Hematopoietic multipotent progenitor cell (in vitro differentiated cells): ENCODE results near the gene SLC12A4. TPM values are rescaled to one million over a fixed set of nuclear protein-coding genes. Genes with fewer than 3 reads are reported as not detected.
A peak's percentile ranks its signal among the peaks of the same experiment; 100 is the strongest.
"Not testable (repeated sequence)": the region's sequence is repeated elsewhere in the genome, so short reads cannot be mapped to it uniquely, and the experiment has no call there.

Source experiments
- DNase-seq, 3 donors: peaks; one replicate each; pipeline ENCODE4 v3.0.0-alpha.2; 2011 to 2015; ENCODE audit warnings: low read depth in 2 of 3, low spot score in 2 of 3
- total RNA-seq: library from RNA; depleted of rRNA; stranded (reverse); fragments of >200 nt; gene quantifications from one replicate; pipeline ENCODE4 v1.2.3, GENCODE V29; 2012

The SLC12A4 gene
- total RNA-seq, result 28.0 TPM

DNA sequence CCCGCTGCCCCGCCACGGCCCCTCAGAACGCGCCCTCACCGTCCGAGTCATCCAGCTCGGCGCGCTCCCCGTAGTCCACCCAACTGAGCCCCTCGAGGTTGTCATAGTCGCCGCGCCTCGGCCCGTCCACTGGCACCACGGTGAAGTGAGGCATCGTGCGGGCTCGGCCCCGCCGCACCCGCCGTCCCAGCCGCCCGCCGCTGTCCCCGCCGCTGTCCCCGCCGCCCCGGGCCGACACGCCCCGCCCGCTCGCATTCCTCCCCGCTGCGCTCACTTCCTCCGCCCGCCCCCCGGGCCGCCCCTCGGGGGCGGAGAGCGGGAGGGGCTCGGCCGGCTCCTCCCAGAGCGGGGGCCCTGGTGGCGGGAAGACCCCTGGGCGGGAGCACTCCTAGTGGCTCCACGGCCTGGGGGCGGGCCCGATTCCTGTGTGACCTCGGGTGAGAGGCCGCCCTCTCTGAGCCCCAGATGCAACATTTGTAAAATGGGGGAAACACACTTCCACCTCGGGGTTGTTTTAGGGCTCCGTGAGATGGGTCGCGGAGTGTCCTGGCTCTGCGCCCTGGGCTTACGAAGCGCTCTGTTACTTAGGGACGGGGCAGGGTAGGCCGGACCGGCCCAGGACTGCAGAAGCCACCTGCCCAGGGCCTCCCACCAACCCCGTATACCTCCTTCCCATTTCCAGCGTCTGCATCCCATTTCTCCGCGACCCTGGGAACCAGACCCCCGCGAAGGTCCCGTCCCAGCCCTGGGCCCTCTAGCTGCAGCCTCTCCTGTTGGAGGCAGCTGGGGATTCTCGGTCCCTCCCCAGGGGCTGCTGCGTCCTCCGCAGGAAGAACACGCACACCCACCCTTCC lies at the start of gene SLC12A4:
SLC12A4 (minus strand) TSS at position 238 of the 854 bp plus-strand sequence; CDS start at position 154, 84 bp downstream.
- peak; percentile 58 to 90 (median 83) for DNase-seq

DNA sequence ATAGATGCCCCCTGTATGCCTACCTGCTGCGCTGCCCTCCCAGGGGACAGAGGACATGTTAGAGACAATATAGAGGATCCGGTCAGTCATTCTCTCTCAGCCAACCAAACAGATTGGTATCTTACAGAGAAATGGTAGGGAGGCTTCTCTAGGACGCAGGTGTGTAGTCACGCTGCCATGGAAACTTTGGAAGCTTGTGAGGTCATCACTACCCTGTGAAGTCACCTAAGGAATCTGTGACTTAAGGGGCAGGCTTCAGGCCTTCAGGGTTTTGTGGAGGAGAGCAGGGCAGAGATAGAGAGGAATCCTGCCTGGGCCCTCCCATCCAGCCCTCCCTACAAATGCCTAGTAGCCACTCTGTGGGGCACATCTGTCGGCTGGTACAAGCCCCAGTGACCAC lies 47.2 kb upstream of the SLC12A4 start, which contains the start of gene DPEP2NB:
DPEP2NB (minus strand) TSS at position 231 of the 400 bp plus-strand sequence; CDS start at position 90, 141 bp downstream.
- DNase-seq, result no peak

DNA sequence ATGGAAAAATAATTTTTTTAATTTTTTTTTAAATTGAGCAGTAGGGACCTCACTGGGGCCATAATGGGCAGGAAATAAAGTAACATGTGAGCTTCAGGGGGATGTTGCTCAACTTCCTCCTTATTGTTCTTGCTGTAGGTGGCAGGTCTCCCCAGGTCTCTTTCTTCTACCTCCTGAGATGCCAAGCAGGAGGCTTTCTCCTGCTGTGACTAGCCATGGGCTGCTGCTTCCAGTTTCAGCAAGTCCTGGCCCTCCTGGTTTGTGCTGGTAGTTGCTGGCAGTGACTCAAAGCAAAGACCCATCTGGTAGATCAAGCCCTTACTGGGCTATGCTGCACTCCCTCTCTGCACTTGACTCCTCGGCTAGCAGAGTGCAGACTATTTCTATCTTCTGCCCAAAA lies 45.0 kb upstream of the SLC12A4 start:
- DNase-seq, result peak in 1 of 3 donors; percentile 69

DNA sequence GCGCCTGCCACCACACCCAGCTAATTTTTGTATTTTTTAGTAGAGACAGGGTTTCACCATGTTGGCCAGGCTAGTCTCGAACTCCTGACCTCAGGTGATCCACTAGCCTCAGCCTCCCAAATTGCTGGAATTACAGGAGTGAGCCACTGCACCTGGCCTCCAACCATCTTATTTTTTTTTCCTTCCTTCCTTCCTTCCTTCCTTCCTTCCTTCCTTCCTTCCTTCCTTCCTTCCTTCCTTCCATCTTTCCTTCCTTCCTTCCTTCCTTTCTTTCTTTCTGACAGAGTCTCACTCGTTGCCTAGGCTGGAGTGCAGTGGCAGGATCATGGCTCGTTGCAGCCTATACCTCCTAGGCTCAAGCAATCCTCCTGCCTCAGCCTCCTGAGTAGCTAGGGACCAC lies 41.4 kb upstream of the SLC12A4 start:
- DNase-seq, result not testable (repeated sequence)

DNA sequence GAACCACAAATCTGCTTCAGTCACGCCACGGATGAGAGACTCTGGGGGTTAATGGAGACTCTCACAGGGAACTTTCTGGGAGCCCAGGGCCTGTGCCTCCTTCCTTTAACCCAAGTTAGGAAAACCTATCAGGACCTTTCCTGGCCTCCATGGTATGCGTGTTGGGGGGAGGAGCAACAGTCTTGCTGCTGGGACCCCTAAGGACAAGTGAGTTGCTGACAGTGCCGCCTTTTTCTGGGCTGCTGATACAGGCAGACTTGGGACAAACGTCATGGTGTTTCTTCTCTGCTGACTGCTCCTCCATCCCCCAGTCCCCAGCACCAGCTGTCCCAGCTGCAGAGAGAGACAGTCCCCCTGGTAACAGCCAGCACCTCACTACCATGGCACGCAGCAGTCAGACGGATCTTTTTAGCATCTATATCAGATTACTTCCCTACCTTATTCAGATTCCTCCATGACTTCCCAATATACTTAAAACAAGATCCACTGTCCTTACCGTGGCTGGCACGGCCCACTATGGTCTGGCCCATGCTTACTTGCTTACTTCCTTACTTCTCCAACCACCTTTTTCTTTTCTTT lies 40.8 kb upstream of the SLC12A4 start:
- no peak for DNase-seq

DNA sequence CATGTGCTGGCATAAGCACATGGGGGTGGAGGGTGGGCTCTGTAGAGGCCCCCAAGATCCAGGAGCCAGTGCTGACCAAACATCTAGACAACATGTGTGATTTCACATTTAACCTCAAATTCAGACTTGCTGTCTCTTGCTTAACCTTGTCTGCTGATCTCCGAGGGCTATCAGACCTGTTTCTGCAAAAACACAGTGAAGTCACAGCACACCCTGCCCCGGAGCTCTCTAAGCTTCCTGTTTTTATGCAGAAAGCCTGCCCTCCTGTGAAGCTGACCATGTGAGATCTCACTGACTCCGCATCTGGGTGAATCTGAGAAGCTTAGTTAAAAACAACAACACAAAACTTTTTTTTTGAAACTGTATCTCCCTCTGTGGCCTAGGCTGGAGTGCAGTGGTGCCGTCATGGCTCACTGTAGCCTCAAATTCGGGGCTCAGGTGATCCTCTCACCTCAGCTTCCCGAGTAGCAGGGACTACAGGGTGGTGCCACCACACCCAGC lies 37.4 kb upstream of the SLC12A4 start:
- DNase-seq, result peak in 2 of 3 donors; percentile 66 to 79

DNA sequence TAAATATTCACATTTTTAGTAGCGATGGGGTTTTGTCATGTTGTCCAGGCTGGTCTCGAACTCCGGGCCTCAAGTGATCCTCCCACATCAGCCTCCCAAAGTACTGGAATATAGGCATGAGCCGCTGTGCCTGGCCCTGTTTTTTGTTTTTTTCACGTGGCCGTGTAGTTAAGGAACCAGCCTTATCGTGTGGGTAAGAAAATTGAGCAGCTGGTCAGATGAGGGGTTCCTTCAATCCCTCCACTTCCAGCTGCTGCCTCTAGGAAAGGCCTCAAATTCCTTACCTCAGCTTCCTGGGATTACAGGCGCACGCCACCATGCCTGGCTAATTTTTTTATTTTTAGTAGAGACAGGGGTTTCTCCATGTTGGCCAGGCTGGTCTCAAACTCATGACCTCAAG lies 36.8 kb upstream of the SLC12A4 start:
- no peak for DNase-seq

DNA sequence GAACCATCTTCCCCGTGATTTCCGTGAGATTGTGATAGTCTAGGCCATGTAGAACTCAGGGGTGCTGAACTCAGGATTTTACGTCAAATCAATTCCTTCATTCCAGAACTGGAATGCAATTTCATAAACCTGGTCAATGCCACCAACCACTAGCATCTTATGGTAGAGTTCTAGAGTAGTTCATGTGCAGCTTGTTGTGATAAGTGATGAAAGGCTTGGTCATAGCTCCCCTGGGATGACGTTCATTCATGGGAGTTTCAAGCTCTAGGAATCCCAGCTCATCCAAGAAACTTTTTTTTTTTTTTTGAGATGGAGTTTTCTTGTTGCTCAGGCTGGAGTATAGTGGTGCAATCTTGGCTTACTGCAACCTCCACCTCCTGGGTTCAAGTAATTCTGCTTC lies 34.6 kb upstream of the SLC12A4 start:
- no peak for DNase-seq

DNA sequence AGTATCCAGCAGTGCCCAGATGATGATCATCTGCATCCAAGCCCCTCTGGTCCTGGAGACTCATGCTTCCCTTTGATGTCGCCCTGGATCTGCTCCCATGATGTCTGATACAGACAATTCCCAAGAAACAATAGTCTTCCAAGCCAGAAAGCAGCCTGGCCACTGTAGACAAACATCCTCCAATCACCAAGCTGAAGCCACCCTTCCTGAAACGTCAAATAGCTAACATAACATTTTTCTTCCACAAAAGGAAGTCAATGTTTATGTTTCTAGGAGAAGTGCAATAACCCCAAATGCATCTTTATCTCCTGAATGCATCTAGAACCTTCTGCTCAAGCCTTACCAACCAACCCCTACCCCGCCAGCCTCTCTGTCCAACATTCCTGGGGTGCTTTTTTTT lies 32.0 kb upstream of the SLC12A4 start:
- no peak for DNase-seq

DNA sequence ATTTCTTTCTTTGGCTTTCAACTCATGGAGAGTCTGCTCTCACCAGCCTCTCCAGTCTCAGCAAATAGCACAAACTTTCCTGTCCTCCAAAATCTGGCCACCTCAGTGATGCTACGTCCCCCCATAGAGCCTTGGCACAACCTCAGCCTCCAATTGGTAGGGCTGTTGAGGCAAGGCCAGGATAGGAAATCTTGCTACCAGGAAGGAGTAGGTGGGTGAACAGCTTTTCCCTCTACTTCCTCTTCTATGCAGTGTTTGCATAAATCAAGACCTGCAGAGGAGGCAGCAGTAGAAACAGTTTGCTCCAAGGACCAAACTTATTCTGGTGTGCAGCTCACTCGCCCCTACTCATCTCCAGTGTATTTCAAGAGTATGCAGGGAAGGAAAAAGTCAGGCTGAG lies 31.5 kb upstream of the SLC12A4 start:
- DNase-seq, result no peak

DNA sequence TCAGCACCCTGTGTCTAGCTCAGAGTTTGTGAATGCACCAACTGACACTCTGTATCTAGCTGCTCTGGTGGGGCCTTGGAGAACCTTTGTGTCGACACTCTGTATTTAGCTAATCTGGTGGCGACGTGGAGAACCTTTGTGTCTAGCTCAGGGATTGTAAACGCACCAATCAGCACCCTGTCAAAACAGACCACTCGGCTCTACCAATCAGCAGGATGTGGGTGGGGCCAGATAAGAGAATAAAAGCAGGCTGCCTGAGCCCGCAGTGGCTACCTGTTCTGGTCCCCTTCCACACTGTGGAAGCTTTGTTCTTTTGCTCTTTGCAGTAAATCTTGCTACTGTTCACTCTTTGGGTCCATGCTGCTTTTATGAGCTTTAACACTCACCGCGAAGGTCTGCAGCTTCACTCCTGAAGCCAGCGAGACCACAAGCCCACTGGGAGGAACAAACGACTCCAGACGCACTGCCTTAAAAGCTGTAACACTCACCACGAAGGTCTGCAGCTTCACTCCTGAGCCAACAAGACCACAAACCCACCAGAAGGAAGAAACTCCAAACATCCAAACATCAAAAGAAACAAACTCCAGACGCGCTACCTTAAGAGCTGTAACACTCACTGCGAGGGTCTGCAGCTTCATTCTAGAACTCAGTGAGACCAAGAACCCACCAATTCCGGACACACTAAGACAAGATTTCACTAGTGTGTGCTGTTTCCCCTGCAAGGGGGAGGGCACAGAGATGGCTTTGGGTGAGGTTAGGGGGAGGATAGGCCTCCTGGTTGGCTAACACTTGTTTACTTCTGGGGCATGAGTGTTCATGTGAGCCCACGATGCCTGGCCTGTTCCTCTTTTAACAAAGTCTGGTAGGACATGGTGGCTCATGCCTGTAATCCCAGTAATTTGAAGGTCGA lies 30.6 kb upstream of the SLC12A4 start, which contains the start of gene DPEP2:
DPEP2 (minus strand) TSS at position 706 of the 910 bp plus-strand sequence. CDS start 6,272 bp downstream, outside the sequence.
- peak in 2 of 3 donors; percentile 61 to 73 for DNase-seq

DNA sequence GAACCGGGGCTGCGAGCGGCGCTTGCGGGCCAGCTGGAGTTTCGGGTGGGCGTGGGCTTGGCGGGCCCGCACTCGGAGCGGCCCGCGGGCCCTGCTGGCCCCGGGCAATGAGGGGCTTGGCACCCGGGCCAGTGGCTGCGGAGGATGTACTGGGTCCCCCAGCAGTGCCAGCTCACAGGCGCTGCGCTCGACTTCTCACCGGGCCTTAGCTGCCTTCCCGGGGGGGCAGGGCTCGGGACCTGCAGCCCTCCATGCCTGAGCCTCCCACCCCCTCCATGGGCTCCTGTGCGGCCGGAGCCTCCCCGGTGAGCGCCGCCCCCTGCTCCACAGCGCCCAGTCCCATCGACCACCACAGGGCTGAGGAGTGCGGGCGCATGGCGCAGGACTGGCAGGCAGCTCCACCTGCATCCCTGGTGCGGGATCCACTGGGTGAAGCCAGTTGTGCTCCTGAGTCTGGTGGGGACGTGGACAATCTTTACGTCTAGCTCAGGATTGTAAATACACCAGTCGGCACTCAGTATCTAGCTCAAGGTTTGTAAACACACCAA lies 29.9 kb upstream of the SLC12A4 start:
- DNase-seq, result not testable (repeated sequence)

DNA sequence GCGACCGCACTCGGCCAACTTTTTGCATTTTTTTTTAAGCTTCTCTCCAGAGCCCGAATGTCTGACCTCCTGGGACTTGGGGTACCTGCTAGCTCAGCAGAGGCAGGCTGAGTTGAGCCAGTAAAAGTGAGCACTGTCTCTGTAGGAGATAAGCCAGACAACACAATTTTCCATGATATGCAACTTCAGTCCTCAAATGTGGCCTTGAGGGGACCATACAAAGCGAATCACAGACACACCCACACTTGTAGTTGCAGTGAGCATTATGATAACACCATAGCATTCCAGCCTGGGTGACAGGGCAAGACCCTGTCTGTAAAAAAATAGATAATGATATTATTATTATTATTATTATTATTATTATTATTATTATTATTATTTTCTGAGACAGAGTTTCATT lies 28.2 kb upstream of the SLC12A4 start:
- DNase-seq, result no peak

DNA sequence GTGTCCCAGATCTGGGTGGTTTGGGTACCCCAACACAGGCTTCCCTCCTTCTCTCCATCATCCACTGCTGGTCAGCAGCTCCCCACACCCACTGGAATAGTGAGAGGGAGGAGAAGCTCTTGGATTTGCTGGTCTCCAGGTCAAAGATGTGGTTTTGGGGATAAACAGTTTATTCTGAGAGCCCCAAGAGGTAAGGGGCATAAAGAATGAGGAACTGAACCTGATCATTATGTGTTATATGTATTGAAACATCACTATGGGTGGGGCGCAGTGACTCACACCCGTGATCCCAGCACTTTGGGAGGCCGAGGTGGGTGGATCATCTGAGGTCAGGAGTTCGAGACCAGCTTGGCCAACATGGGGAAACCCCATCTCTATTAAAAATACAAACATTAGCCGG lies 27.0 kb upstream of the SLC12A4 start:
- no peak for DNase-seq

DNA sequence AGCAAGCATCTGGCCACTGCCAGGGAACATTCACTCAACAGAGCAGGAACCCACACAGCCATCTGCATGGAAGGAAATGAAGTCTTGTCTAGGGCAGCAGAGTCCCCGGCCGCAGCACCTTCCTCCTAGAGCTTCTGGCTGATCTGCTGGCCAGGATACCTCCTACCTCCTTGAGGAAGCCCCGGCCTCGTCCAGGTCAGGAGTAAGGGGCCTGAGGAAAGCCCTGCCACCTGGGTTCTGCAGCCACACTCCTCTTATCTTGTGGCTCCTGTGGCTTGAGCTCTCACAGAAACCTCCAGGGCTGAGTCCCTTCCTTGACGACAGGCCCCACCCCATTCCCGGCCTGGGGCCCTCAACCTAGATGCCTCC lies 25.6 kb upstream of the SLC12A4 start:
- peak in 1 of 3 donors; percentile 51 for DNase-seq

DNA sequence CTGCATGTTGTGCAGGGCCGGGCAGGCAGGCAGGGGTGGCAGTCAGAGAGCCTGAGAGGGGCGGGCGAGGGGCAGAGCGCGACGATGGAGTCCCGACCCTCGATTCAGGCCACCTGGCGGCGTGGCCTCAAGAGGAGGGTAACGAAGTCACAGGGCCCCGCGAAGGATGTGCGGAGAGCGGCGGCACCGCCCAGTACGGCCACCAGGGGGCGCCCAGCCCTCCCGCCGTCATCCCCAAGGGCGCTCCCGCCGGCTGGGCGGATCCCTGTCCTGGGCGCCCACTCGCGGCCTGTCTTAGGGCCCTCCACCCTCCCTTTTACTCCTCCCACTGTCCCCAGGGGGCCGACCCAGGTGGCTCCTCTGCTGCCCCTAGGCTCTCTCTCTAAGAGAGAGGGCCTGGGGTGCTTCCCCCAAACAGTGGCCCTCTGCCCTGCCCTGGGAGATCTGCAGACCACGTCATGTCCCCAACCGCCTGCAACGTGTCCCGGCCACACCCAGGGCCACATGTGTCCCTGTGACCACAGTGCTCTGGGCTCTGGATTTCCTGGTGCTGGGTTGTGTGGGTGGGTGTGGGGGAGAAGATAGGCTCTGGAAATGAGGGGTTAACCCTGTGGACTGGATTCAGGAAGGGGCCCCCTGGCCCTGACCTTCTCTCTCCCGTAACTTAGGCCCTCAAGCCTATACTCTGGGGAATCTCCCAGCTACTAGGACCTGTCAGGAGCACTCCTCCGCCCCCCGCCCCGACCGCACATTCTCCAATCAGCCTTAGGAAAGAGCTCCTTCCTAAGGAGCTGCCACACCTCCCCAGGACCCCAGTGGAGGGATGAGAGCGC lies 25.0 kb upstream of the SLC12A4 start:
- DNase-seq, result peak; percentile 74 to 88 (median 85)

DNA sequence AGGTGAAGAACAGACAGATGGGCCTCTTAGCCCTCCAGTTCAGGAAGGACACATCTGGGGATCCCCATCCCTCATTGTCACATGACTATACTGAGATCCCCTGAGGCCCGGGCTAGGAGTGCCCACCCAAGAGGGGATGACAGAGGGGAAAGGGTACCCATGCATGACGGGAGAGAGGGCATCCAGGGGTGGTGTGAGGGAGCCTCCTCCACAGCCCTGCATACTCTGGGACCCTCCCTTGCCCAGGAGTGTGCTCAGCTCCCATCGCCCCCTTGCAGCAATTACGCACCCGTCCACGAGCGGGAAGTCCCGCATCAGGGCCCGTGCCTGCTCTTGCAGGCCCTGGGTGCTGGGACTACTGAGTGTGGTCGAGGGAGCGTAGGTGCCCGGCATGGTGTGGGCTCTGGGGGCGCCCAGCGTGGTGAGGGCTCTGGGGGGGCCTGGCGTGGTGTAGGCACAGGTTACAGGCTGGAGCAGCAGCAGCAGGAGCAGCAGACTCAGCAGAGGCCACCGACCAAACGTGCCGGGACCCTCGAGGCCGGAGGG lies 24.3 kb upstream of the SLC12A4 start:
- DNase-seq, result no peak

DNA sequence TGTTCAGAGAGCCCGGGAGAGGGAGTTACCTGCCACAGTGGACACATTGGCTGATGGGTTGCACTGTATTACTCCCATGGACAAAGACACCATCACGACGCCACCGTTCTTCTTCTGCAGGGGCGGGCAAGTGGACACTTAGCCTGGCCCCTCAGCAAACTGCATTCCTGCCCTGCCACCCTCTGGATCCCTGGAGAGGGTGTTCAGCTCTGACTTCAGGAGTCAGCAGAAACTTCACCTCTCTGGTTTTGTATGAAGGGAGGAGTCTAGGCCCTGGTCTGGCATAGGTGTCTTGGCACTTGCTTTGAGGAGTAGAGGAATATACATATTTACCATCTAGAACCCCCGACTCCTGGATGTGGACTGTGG lies 21.6 kb upstream of the SLC12A4 start:
- DNase-seq, result no peak

DNA sequence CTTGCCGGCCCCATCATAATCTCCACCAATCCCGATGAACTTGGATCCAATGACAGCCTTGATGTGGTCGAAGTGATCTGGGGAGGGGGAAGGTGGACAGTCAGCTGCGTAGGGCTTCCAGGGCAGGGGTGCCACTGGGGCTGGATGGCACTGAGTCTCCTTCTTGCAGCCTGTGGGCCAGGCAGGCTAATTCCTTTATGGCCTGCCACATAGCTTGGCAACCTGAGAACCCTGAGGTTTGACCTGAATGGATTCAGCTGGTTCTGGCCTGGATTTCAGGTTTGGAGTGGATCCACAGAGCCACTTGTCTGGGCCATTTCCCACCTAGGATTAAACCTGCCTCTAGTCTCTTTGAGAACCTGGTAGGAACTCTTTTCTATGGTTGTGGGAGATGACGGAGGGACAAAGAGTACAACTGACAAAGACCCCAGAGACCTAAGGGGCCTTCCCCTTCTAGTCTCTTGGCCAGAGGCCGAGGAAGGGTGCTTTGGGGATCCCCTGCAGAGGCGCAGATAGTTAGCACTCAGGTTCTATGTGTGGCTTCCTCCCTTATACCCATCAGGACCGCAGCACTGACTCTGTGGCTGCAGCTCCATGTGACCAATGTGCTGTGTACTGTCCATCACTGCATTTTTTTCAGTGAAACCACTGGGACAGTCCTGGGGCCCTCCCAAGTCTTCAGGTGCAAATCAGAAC lies 21.0 kb upstream of the SLC12A4 start:
- DNase-seq, result no peak
